Liver (tissue), 9 donors: Measurements from ENCODE around the gene EIF3K. TPM values are rescaled to one million over a fixed set of nuclear protein-coding genes. Genes with fewer than 3 reads are reported as not detected.

Experiments
- DNase-seq: peaks from one replicate; pipeline ENCODE4 v3.0.0-alpha.2; 2017; ENCODE audit warnings: low spot score
- H3K27ac ChIP-seq, 2 donors: one replicate each; pipeline ENCODE4 v1.7.0; 2013; ENCODE audit warnings: inconsistent platforms in 2 of 2, low read length in 2 of 2, control low read depth in 1 of 2, low read depth in 1 of 2, mild to moderate bottlenecking in 1 of 2
- H3K27me3 ChIP-seq, 4 donors: one replicate each; pipeline versions ENCODE4 v1.6.1 to v1.7.0; 2013; ENCODE audit warnings: low read length in 3 of 4, inconsistent platforms in 1 of 4, mild to moderate bottlenecking in 1 of 4, moderate library complexity in 1 of 4; ENCODE audit not compliant: control insufficient read depth in 4 of 4, insufficient read depth in 4 of 4
- H3K36me3 ChIP-seq, 4 donors: one replicate each; pipeline versions ENCODE4 v1.6.1 to v1.7.0; 2013; ENCODE audit warnings: low read length in 3 of 4, mild to moderate bottlenecking in 3 of 4, low read depth in 1 of 4, moderate library complexity in 1 of 4; ENCODE audit not compliant: control insufficient read depth in 4 of 4, insufficient read depth in 3 of 4
- H3K4me1 ChIP-seq, 4 donors: one replicate each; pipeline versions ENCODE4 v1.6.1 to v1.7.0; 2013; ENCODE audit warnings: low read length in 3 of 4, mild to moderate bottlenecking in 3 of 4, moderate library complexity in 1 of 4; ENCODE audit not compliant: control insufficient read depth in 4 of 4, insufficient read depth in 4 of 4
- H3K4me3 ChIP-seq, 3 donors: one replicate each; pipeline versions ENCODE4 v1.6.1 to v1.7.0; 2013; ENCODE audit warnings: low read length in 3 of 3, control low read depth in 1 of 3, low read depth in 1 of 3, mild to moderate bottlenecking in 1 of 3
- H3K9ac ChIP-seq, 2 donors: one replicate each; pipeline ENCODE4 v1.7.0; 2013; ENCODE audit warnings: low read length in 2 of 2, mild to moderate bottlenecking in 2 of 2, moderate library complexity in 2 of 2, control low read depth in 1 of 2, low read depth in 1 of 2
- H3K9me3 ChIP-seq, 4 donors: one replicate each; pipeline versions ENCODE4 v1.6.1 to v1.7.0; 2013; ENCODE audit warnings: low read length in 3 of 4; ENCODE audit not compliant: control insufficient read depth in 4 of 4
- ATF3 ChIP-seq: IDR thresholded peaks from 2 replicates; pipeline ENCODE4 v1.6.1; 2016; ENCODE audit warnings: antibody characterized with exemption
- CTCF ChIP-seq: fragments of 150-350 bp; IDR thresholded peaks from 2 replicates; pipeline ENCODE4 v1.5.1; 2017; ENCODE audit warnings: improper control_type of control experiment, low read depth, low read length; ENCODE audit not compliant: missing input control
- EGR1 ChIP-seq, 2 donors: IDR thresholded peaks; 2 replicates each; pipeline ENCODE4 v1.6.1; 2016 to 2018; ENCODE audit warnings: antibody characterized with exemption in 2 of 2, low read depth in 2 of 2
- FOXA1 ChIP-seq: IDR thresholded peaks from 2 replicates; pipeline ENCODE4 v1.6.1; 2016; ENCODE audit warnings: antibody characterized with exemption
- FOXA2 ChIP-seq: IDR thresholded peaks from 2 replicates; pipeline ENCODE4 v1.6.1; 2016; ENCODE audit warnings: antibody characterized with exemption
- GABPA ChIP-seq, 2 donors: IDR thresholded peaks in 1 of 2; conservative IDR thresholded peaks in 1 of 2; 2 replicates each; pipeline ENCODE4 v1.6.1; 2016; ENCODE audit warnings: antibody characterized with exemption in 2 of 2, mild to moderate bottlenecking in 1 of 2, moderate library complexity in 1 of 2
- HNF4A ChIP-seq, 2 donors: conservative IDR thresholded peaks; 2 replicates each; pipeline ENCODE4 v1.6.1; 2016; ENCODE audit warnings: antibody characterized with exemption in 2 of 2, mild to moderate bottlenecking in 2 of 2
- HNF4G ChIP-seq: IDR thresholded peaks from 2 replicates; pipeline ENCODE4 v1.6.1; 2016; ENCODE audit warnings: antibody characterized with exemption
- JUND ChIP-seq, 2 donors: IDR thresholded peaks; 2 replicates each; pipeline ENCODE4 v1.6.1; 2016; ENCODE audit warnings: antibody characterized with exemption in 2 of 2
- MAX ChIP-seq: IDR thresholded peaks from 2 replicates; pipeline ENCODE4 v1.6.1; 2016; ENCODE audit warnings: antibody characterized with exemption
- NR2F2 ChIP-seq: IDR thresholded peaks from 2 replicates; pipeline ENCODE4 v1.6.1; 2016; ENCODE audit warnings: antibody characterized with exemption
- RAD21 ChIP-seq, 2 donors: IDR thresholded peaks; 2 replicates each; pipeline ENCODE4 v1.6.1; 2016; ENCODE audit warnings: antibody characterized with exemption in 2 of 2, mild to moderate bottlenecking in 2 of 2
- REST ChIP-seq: IDR thresholded peaks from 2 replicates; pipeline ENCODE4 v1.6.1; 2016; ENCODE audit warnings: antibody characterized with exemption, mild to moderate bottlenecking
- RXRA ChIP-seq, 2 donors: IDR thresholded peaks; 2 replicates each; pipeline ENCODE4 v1.6.1; 2017 to 2018; ENCODE audit warnings: antibody characterized with exemption in 2 of 2, mild to moderate bottlenecking in 1 of 2
- SP1 ChIP-seq: IDR thresholded peaks from 2 replicates; pipeline ENCODE4 v1.6.1; 2018; ENCODE audit warnings: antibody characterized with exemption, mild to moderate bottlenecking
- TAF1 ChIP-seq: conservative IDR thresholded peaks from 2 replicates; pipeline ENCODE4 v1.6.1; 2016; ENCODE audit warnings: antibody characterized with exemption, mild to moderate bottlenecking
- YY1 ChIP-seq: IDR thresholded peaks from 2 replicates; pipeline ENCODE4 v1.6.1; 2016; ENCODE audit warnings: antibody characterized with exemption, mild to moderate bottlenecking
- ZBTB33 ChIP-seq: IDR thresholded peaks from 2 replicates; pipeline ENCODE4 v1.6.1; 2016; ENCODE audit warnings: antibody characterized with exemption
- WGBS: extraction: QIAGEN DNeasy Blood & Tissue Kit; methylation state at CpG from one replicate; pipeline ENCODE4 v1.1.7; 2013; 5-methylcytosine and 5-hydroxymethylcytosine counted together
- polyA plus RNA-seq, 2 donors: library from polyadenylated mRNA; stranded (reverse) in 1 of 2; unstranded in 1 of 2; fragments of 200-250 nt in 1 of 2; fragments of >200 nt in 1 of 2; fragmentation: Nextera tagmentation in 1 of 2; extraction: Ambion mirVana in 1 of 2; gene quantifications; one replicate each; pipeline versions ENCODE4 v1.2.1 to v1.2.3, GENCODE V29; 2013 to 2015
- total RNA-seq, 2 donors: library from RNA; depleted of rRNA; stranded (reverse); fragments of >200 nt; gene quantifications; one replicate each; pipeline ENCODE4 v1.2.3, GENCODE V29; 2014
- donor health status: healthy.
- donor health status: healthy.
- donor health status: healthy.
- donor health status: healthy.
- donor health status: healthy.

The EIF3K gene
- total and polyA plus RNA-seq, 4 donors = 118 to 240 (median 151) TPM

GRCh38 chr19:38658462-38659306 is 39.7 kb downstream of the EIF3K start:
- H3K27ac ChIP-seq = peak overlapping the region; percentile 78 to 85
- no peak for DNase-seq
- peak overlapping the region in 1 of 2 donors; percentile 5 for H3K9ac ChIP-seq
- WGBS = 31% methylated on average over 15 of the region's 15 CpGs
- H3K4me1 ChIP-seq = peaks cover 21 to 67% (median 64%) of the 10 kb centered on the region in 4 donors
- TF ChIP-seq HNF4A (conservative IDR thresholded peaks at IDR 0.05) = peak; percentile 74
- TF ChIP-seq FOXA1 = peak; percentile 71
- TF ChIP-seq TAF1 = no peak
- no peak for TF ChIP-seq REST
- TF ChIP-seq HNF4G = peak; percentile 28
- TF ChIP-seq MAX = peak; percentile 47
- no peak for TF ChIP-seq CTCF
- peak; percentile 95 for TF ChIP-seq YY1
- peak; percentile 86 to 90 for TF ChIP-seq JUND (IDR thresholded peaks at IDR 0.05)
- peak; percentile 18 for TF ChIP-seq ZBTB33
- peak; percentile 86 for TF ChIP-seq NR2F2
- peak; percentile 79 for TF ChIP-seq FOXA2
- no peak for TF ChIP-seq GABPA (IDR thresholded peaks at IDR 0.05 in 1 of 2, conservative IDR thresholded peaks at IDR 0.05 in 1 of 2)
- no peak for TF ChIP-seq EGR1 (IDR thresholded peaks at IDR 0.05; ENCODE audit: low read depth in 2 of 2)
- peak; percentile 56 for TF ChIP-seq ATF3
- peak; percentile 84 to 88 for TF ChIP-seq RXRA (IDR thresholded peaks at IDR 0.05)
- TF ChIP-seq RAD21 (IDR thresholded peaks at IDR 0.05) = peak; percentile 53 to 63
- peak; percentile 74 for TF ChIP-seq SP1
- H3K36me3 ChIP-seq = no peaks in the 10 kb centered on the region
- no peak overlapping the region for H3K4me3 ChIP-seq
- no peaks in the 10 kb centered on the region for H3K9me3 ChIP-seq
- no peaks in the 10 kb centered on the region for H3K27me3 ChIP-seq
